Panc1 (cell line): ENCODE measurements around the gene SAMD11.

Experiments used
- CTCF ChIP-seq: fragments of 450-650 bp; IDR thresholded peaks from 2 replicates; pipeline ENCODE4 v1.5.1; 2017; ENCODE audit warnings: mild to moderate bottlenecking
- POLR2AphosphoS5 ChIP-seq: IDR thresholded peaks from 2 replicates; pipeline ENCODE4 v1.6.1; 2012; ENCODE audit warnings: mild to moderate bottlenecking, low read depth, low read length, moderate library complexity
- REST ChIP-seq, 2 experiments: IDR thresholded peaks; 2 replicates each; pipeline ENCODE4 v1.6.1; 2011 to 2012; ENCODE audit warnings: low read depth in 2 of 2, control low read depth in 1 of 2, low read length in 1 of 2, mild to moderate bottlenecking in 1 of 2, moderate library complexity in 1 of 2; ENCODE audit not compliant: insufficient read depth in 1 of 2

- TF ChIP-seq CTCF (no peak; the same call in 1 of the 2 replicates), REST (IDR thresholded peaks at IDR 0.05; ENCODE audit: insufficient read depth in 1 of 2, low read depth in 2 of 2, low read length in 1 of 2) (no peak), POLR2AphosphoS5 (no peak)
These were observed 7.9 kb downstream of the SAMD11 start for GRCh38 chr1:931380-932172.
